GM19455 (cell line): ENCODE results near the gene IGIP.
A peak's percentile ranks its signal among the peaks of the same experiment; 100 is the strongest.

Experiments
- ATAC-seq: cut with Tn5 transposase; IDR thresholded peaks from one replicate; pipeline ENCODE4 v1.9.1; 2021; ENCODE audit not compliant: unreplicated experiment

Gene IGIP

DNA sequence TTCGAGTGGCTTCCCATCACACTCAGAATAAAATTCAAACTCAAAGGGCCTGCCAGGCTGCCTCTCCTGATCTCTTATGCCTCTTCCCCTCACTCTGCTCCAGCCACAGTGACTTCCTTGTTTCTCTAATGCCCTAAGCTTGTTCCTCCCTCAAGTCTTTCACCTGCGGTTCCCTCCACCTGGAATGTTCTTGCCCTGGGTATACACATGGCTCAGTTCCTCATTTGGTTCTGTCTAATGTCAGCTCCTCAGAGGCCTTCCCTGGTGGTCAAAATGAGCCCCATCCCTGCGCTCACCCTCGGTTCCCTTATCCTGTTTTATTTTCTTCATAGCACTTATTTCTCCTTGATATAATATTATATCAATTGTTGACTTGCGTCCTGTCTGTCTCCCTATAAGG, 36.5 kb downstream of the IGIP start:
- no peak for ATAC-seq

DNA sequence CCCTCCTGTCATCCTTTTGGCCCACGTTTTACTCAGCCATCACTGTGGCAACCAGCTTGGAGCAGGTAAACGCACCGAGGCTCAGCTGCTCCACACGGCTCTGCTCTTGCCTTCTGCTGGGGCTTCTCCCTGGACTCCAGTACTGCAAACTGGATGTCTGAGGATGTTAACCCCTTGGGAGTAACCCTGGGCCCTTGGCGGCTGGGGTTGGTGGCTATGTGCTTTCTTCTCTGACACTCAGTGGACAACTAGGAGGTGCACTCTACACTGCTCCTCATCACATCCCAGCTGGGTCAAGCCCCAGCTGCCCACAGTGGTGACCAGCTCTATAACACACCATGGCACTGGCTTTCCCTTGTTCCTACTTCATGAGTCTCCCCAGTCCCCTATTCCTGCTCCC, 37.0 kb downstream of the IGIP start:
- ATAC-seq: no peak

DNA sequence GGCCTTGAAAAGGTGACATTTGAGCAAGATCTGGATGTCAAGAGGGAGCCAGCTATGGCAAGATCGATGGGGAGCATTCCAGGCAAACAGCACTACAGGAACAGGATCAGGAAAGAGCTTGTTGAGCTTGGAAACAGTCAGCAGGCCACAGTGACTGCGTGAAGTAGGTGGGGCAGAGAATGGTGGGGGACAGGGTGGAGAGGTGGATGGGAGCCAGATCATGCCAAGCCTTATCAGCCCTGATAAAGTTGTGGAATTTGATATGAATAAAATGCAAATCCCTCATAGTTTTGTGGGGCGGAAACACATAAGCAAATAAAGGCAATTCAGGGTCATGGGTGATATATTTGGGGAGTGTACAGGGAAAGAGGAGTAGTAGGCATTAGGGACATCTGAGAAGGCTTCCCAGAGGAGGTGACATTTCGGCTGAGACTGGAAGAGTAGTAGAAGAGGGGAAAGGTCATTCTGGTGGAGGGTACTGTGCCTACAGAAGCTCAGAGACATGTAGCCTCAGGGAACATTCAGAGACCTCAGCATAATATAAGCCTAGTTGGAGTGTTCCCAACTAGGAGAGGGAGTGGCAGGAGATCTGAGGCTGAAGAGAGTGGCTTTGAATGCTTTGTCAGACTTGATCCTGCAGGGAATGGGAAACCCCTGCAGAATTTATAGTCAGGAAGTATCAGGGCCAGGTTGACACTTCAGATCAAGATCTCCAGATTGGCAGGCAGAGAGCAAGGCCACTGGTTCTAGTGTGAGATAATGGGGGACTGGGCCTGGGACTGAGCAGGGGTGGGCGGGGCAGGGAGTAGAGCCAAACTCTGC, 39.6 kb downstream of the IGIP start:
- ATAC-seq: no peak

DNA sequence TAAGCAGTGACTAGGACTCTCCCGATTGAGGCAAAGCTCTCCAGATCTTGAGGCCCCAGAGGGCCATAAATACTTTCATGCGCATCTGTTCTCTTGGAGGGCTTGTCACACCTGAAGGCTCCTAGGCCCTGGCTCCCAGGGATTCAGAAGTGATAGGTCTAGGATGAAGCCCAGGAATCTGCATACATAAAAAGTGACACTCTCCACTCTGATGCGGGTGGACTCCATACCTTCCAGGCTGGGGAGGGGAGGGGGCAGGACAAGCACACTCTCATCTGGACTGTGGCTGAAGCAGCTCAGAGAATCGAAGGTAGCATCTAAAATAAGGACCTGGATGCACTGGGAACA, 40.2 kb downstream of the IGIP start:
- no peak for ATAC-seq

DNA sequence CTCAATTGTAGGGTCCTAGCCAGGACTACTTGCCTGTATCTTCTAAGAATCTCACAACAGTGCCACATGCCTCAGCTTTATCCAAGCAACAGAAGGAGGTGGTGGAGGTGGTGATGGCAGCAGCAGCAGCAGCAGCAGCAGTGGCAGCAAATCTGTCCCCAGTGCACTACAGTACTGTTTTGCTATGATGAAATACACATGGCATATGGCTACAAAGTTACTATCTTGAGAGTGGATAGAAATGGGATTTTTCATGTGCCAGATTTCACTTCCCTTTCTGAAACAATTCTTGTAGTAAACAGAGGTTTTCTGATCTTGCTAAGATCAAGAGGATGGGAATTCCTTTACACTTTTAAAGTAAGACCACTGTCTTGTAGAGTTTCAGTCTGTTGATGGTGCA, 41.2 kb downstream of the IGIP start:
- no peak for ATAC-seq

DNA sequence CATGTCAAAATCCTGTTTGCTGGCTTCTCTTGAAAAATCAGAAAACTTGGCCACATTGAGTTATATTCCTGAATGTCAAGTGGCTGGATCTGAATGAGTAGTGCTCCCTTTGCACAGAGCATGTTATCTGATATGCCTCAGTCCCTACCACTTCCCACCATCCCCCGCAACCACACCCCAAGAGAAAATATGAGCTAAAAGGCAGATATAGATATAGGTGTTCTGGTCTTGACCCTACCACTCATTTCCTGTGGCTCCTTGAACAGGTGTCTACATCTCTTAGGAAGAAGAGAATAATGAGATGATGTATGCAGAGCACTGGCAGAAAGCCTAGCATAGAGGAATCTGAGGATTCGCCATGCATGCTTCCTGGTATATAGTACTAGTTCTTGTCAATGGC, 42.6 kb downstream of the IGIP start:
- ATAC-seq: no peak

DNA sequence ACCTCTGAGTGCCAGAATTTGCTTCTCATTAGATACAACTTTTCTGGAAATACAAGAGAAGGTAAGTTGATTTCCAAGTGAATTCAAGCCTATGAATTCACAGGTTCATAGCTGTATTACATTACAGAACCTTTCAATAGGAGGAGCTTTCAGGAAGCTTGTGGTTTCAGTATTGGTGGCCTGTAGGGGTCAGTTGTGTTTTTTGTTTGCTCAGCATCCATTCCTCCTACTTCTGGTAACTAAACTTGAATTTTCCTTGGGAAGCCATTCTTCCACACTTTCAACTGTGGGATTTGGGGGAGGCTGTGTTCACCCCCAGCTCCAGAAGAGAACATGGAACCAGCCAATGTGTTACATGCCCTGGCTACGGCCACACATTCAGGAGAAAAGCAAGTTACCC, 43.7 kb downstream of the IGIP start:
- ATAC-seq: no peak

DNA sequence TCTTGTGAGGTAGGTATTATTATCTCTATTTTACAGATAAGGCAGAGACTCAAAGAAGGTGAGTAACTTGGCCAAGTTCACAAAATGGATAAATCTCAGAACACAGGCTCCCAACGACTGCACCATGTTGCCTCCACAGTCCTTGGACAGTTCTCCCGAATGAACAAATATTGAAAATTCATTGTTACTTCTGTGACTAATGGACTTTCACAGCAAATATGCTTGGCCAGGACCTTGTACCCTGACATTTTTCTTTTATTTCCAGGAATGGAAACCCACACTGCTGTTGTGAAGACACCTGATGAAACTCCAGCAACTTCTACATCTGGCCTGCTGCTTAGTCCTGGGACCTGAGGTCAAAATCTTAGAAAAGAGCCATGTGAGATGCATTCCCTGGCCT, 46.7 kb downstream of the IGIP start:
- ATAC-seq: no peak

DNA sequence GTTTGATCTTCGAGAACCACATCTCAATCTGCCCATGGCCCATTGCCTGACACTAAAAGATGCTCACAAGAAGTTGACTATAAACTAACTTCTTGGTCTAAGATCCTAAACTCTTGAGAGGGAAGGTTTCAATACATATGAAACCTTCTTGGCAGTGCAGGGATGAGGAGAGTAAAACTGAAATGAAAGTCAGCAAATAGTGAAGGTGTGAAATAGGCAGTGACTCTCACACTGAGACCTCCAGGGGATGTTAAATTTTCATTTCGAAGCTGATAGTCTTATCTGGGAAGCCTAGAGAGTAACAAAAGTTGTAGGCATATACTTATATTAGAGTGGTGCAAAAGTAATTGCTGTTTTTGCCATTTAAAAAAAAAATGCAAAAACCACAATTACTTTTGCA, 48.3 kb downstream of the IGIP start:
- ATAC-seq: no peak

DNA sequence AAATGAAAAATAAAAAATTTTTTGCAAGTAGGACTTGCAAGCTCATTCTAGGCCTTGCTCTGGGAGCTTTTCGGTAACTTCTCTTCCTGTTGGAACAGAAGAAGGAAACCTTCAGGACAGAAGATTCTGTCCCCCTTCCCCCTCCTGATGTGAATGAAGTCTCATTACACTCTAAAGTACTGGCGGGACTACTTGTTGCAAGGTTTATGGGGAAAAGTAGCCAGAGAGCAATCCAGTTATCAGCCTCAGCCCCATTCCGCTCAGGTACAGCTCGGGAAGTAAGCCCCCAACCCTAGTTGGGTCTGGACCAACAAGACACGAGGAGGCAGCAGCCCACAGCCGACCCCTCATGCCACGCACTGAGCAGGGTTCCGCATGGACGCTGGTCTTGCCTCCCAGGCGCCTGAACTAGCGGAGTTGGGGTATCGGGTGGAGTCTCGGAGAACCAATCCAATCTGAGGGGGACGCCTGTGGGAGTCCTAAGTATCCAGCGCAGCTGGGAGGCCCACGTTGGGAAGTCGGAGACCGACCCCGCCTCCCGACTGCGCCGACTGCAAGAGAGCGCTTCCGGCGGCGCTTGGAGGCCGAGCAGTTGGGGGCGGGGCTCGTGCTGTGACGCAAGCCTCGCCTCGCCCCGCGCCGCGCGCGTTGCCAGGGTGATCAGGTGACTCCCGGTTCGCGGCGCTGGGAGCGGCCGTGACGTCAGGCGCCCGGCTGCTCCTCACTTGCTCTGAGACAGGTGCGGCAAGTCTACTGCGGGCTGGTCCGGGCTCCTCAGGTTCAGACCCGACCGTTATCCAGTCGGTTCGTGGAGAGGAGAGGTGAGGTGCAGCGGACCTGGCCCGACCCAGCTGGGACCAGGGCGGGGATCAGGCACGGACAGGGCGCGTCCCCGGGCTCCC, 49.0 kb downstream of the IGIP start, which contains the start of gene CYSTM1:
Gene CYSTM1 (plus strand): TSS at position 724 of the 902 bp plus-strand sequence. CDS start 19,278 bp downstream, outside the sequence.
- ATAC-seq: peak; percentile 93

DNA sequence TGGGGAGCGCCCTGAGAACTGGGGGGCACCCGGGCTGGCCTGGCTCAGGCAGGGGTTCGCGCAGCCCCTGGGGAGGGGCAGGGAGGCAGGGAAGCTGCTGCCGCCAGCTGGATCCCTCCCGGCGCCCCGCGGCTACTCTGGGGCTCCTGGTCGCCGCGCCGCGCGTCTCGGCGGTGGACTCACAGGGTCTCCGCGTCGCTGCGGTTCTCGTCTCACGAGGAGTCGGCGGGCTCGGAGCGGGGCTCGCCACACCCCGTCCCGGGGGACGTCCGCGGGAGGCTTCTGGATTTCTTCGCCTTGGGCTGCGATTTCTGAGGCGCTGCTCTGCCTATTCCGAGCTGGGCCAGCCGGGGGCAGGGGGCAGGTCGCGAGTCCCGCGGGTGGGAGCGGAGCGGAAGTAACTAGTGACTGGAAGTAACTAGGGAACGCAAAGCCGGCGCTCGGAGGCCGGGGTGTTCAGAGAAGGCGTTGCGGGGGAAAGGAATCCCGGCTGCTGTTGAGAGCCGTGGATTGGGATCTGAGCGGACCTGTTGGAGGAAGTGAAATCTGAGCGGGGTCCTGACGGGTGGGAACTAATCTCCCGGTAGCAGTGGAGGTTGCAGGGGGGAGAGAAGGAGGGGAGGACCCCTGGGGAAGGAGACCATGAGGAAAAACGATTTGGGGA, 49.8 kb downstream of the IGIP start:
- ATAC-seq: peak; percentile 44

DNA sequence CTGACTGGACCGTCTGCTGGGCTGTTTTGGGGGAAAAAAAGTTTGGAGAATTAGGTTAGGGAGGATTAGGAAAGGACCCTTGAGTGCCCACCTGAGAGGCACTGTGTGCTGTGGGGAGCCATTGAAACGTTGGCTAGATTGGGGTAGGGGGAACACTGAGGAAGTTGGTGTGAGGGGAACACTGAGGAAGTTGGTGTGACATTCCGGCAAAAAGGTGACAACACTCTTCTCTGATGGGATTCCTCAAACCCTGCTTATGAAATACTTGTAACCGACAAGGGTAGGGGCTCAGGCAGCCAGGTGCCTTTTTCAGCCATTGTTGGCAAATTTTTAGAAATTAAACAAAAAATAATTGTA, 50.3 kb downstream of the IGIP start:
- no peak for ATAC-seq

DNA sequence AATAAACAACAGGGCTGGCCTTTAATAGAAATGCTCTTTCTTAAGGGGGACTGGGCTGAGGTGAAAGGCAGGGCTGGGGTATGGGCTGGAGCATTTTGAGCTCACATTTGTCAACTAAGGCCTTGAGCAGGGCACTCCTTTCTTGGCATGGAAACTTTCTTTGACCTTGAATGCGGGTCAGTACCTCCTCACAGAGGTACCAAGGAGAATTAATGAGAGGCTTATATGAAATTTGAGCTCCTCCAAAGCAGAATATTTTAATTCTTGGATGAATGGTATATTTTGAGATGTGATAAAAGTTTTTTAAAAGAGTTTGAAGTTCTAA, 52.3 kb downstream of the IGIP start:
- ATAC-seq: no peak

DNA sequence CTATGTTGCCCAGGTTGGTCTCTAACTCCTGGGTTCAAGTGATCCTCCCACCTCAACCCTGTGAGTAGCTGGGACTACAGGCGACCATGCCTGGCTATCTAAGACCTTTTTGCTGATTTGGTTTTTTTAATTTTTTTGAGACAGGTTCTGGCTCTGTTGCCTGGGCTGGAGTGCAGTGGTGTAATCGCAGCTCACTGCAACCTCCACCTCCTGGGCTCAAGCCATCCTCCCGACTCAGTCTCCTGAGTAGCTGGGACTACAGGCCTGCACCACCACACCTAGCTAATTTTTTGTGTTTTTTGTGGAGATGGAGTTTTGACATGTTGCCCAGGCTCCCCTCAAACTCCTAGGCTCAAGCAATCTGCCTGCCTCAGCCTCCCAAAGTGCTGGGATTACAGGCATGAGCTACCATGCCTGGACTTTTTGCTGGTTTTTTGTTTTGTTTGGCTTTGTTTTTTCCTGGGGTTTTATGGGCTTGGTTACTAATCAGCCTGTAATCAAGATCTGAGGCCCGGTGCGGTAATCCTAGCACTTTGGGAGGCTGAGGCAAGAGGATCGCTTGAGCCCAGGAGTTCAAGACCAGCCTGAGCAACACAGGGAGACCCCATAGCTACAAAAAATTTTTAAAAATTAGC, 52.9 kb downstream of the IGIP start:
- ATAC-seq: no peak
